GM12878 (cell line): Measurements from ENCODE around the gene EXOC3L4. TPM values are rescaled to one million over a fixed set of nuclear protein-coding genes. Genes with fewer than 3 reads are reported as not detected.
A peak's percentile ranks its signal among the peaks of the same experiment; 100 is the strongest.

Source experiments
- CBX3 ChIP-seq: fragments of 200-600 bp; sonication (generic); IDR thresholded peaks from 2 replicates; pipeline ENCODE4 v1.6.1; 2016; ENCODE audit warnings: low read depth, borderline replicate concordance
- CBX5 ChIP-seq: sonication (generic); IDR thresholded peaks from 2 replicates; pipeline ENCODE4 v1.6.1; 2016; ENCODE audit warnings: low read depth, moderate library complexity, mild to moderate bottlenecking, inconsistent platforms
- GABPA ChIP-seq: IDR thresholded peaks from 2 replicates; pipeline ENCODE4 v1.6.1; 2014; ENCODE audit warnings: antibody characterized with exemption, low read depth, mild to moderate bottlenecking, inconsistent platforms
- GATAD2B ChIP-seq: fragments of 450-650 bp; conservative IDR thresholded peaks from 2 replicates; pipeline ENCODE4 v1.6.1; 2017; ENCODE audit warnings: low read depth, mild to moderate bottlenecking, moderate library complexity
- KAT2A ChIP-seq: conservative IDR thresholded peaks from 2 replicates; pipeline ENCODE4 v1.6.1; 2011; ENCODE audit warnings: low read depth, low read length; ENCODE audit not compliant: control insufficient read depth
- NFYB ChIP-seq: IDR thresholded peaks from 2 replicates; pipeline ENCODE4 v1.6.1; 2011; ENCODE audit warnings: low read depth, mild to moderate bottlenecking, low read length, improper control_type of control experiment, moderate library complexity; ENCODE audit not compliant: insufficient read depth
- PAX8 ChIP-seq: fragments of 450-650 bp; IDR thresholded peaks from 2 replicates; pipeline ENCODE4 v1.6.1; 2017; ENCODE audit warnings: mild to moderate bottlenecking, moderate library complexity
- POLR2AphosphoS2 ChIP-seq: IDR thresholded peaks from 2 replicates; pipeline ENCODE4 v1.6.1; 2011; ENCODE audit warnings: low read depth, mild to moderate bottlenecking, low read length, improper control_type of control experiment, moderate library complexity
- POU2F2 ChIP-seq: IDR thresholded peaks from 3 replicates; pipeline ENCODE4 v1.6.1; 2011; ENCODE audit warnings: low read depth, mild to moderate bottlenecking, low read length, borderline replicate concordance
- RBBP5 ChIP-seq: fragments of 200-600 bp; sonication (generic); conservative IDR thresholded peaks from 2 replicates; pipeline ENCODE4 v1.6.1; 2016
- RELA ChIP-seq: fragments of 450-650 bp; IDR thresholded peaks from 2 replicates; pipeline ENCODE4 v1.8.0; 2014; ENCODE audit warnings: borderline replicate concordance; ENCODE audit not compliant: partially characterized antibody
- RFX5 ChIP-seq: IDR thresholded peaks from 2 replicates; pipeline ENCODE4 v1.6.1; 2011; ENCODE audit warnings: low read depth, low read length, improper control_type of control experiment
- TARDBP ChIP-seq: IDR thresholded peaks from 2 replicates; pipeline ENCODE4 v1.6.1; 2016; ENCODE audit warnings: borderline replicate concordance
- ZNF207 ChIP-seq: fragments of 450-650 bp; IDR thresholded peaks from 2 replicates; pipeline ENCODE4 v1.6.1; 2014; ENCODE audit warnings: antibody characterized with exemption, mild to moderate bottlenecking, borderline replicate concordance
- ZNF384 ChIP-seq: IDR thresholded peaks from 2 replicates; pipeline ENCODE4 v1.6.1; 2012; ENCODE audit warnings: low read depth, mild to moderate bottlenecking, low read length, improper control_type of control experiment, borderline replicate concordance
- ZNF622 ChIP-seq: fragments of 450-650 bp; IDR thresholded peaks from 2 replicates; pipeline ENCODE4 v1.6.1; 2017; ENCODE audit warnings: mild to moderate bottlenecking, inconsistent platforms
- ZZZ3 ChIP-seq: IDR thresholded peaks from 2 replicates; pipeline ENCODE4 v1.6.1; 2011; ENCODE audit warnings: low read depth; ENCODE audit not compliant: control insufficient read depth, insufficient read length
- polyA plus RNA-seq, 11 experiments: library from polyadenylated mRNA; depleted of rRNA in 4 of 11; unstranded in 6 of 11; stranded (reverse) in 5 of 11; fragments of >200 nt; fragmentation: Nextera tagmentation in 4 of 11; fragmentation: Illumina TruSeq in 1 of 11; extraction: Ambion mirVana in 4 of 11; extraction: Trizol in 1 of 11; gene quantifications; 1 replicate in 1 of 11; 2 replicates in 10 of 11; pipeline versions ENCODE4 v1.2.1 to v1.2.3, GENCODE V29; 2011 to 2016; ENCODE audit warnings: inconsistent platforms in 2 of 11, missing spikeins in 2 of 11, low read depth in 1 of 11
- total RNA-seq, 4 experiments: library from RNA; depleted of rRNA in 3 of 4; stranded (reverse); fragments of >200 nt in 3 of 4; fragmentation: Illumina TruSeq in 1 of 4; extraction: Trizol in 1 of 4; gene quantifications; 2 replicates each; pipeline versions ENCODE4 v1.2.1 to v1.2.3, GENCODE V29; 2013 to 2021
- TF ChIP-seq, protein P1 (sequence below): IDR thresholded peaks from 2 replicates; pipeline ENCODE4 v1.6.1; 2011; ENCODE audit warnings: borderline replicate concordance, low read depth, mild to moderate bottlenecking, moderate library complexity, low read length; ENCODE audit not compliant: insufficient read depth, poor library complexity, severe bottlenecking
- TF ChIP-seq, protein P2 (sequence below): fragments of 450-650 bp; IDR thresholded peaks from 2 replicates; pipeline ENCODE4 v1.6.1; 2016; ENCODE audit warnings: mild to moderate bottlenecking, moderate library complexity, borderline replicate concordance
- TF ChIP-seq, protein P3 (sequence below): IDR thresholded peaks from 2 replicates; pipeline ENCODE4 v1.6.1; 2012; ENCODE audit warnings: low read depth, low read length, improper control_type of control experiment
- TF ChIP-seq, protein P4 (sequence below), 3 experiments: IDR thresholded peaks in 2 of 3; conservative IDR thresholded peaks in 1 of 3; 2 replicates each; pipeline ENCODE4 v1.5.1; 2011; ENCODE audit warnings: low read depth in 3 of 3, low read length in 3 of 3, mild to moderate bottlenecking in 3 of 3, control low read depth in 2 of 3, moderate library complexity in 2 of 3, inconsistent platforms in 1 of 3, mixed read lengths in 1 of 3; ENCODE audit not compliant: control insufficient read depth in 2 of 3, insufficient read depth in 1 of 3; ENCODE audit errors: extremely low read depth in 1 of 3

The EXOC3L4 gene
- total and polyA plus RNA-seq, 10 of the 15 experiments (the other 5 are each of a cell fraction or from before 2014, with no cell fraction given) = not detected

DNA sequence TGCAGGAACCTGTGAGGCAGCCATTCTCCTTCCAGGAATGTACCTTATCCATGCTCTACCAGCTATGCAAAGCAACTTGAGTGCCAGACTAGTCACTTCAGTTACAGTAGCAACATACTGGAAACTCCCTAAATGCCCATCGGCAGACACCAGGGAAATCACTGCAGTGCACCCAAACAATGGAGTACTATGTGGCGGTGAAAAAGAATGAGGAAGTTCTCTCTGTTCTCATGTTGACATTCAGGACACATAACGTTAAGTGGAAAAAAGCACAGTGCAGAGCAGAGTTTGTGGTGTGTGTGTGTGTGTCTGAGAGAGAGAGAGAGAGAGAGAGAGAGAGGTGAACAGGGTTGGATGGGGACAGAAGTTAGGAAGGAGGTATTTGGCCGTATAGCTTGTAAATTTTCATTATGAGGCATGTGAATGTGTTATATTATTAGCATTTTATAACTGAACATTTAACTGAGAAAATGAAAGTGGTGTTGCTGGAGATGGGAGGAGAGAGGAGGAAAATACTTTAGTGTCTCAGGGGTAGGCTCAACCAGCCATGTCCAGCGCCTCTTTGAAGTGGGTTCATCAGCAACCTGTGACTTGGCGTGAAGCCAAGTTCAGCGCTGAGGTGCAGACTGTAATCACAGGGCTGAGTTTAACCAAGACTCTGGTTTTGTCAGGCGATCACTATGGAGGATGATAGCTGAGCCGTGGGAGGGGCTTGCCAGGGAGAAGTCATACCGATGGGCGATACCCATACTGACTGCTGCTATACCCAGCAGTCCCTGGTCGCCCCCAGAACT, 46.0 kb downstream of the EXOC3L4 start (continued):
- TF ChIP-seq GATAD2B = peak; percentile 64; the same call in 1 of the 2 replicates
- TF ChIP-seq GABPA = no peak
- TF ChIP-seq ZNF384 = no peak
- no peak for TF ChIP-seq CBX5
- TF ChIP-seq, protein P1, sequence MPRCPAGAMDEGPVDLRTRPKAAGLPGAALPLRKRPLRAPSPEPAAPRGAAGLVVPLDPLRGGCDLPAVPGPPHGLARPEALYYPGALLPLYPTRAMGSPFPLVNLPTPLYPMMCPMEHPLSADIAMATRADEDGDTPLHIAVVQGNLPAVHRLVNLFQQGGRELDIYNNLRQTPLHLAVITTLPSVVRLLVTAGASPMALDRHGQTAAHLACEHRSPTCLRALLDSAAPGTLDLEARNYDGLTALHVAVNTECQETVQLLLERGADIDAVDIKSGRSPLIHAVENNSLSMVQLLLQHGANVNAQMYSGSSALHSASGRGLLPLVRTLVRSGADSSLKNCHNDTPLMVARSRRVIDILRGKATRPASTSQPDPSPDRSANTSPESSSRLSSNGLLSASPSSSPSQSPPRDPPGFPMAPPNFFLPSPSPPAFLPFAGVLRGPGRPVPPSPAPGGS = no peak
- TF ChIP-seq ZZZ3 = no peak
- peak; percentile 72; the same call in 2 of the 3 replicates for TF ChIP-seq POU2F2
- no peak for TF ChIP-seq NFYB
- TF ChIP-seq, protein P2, sequence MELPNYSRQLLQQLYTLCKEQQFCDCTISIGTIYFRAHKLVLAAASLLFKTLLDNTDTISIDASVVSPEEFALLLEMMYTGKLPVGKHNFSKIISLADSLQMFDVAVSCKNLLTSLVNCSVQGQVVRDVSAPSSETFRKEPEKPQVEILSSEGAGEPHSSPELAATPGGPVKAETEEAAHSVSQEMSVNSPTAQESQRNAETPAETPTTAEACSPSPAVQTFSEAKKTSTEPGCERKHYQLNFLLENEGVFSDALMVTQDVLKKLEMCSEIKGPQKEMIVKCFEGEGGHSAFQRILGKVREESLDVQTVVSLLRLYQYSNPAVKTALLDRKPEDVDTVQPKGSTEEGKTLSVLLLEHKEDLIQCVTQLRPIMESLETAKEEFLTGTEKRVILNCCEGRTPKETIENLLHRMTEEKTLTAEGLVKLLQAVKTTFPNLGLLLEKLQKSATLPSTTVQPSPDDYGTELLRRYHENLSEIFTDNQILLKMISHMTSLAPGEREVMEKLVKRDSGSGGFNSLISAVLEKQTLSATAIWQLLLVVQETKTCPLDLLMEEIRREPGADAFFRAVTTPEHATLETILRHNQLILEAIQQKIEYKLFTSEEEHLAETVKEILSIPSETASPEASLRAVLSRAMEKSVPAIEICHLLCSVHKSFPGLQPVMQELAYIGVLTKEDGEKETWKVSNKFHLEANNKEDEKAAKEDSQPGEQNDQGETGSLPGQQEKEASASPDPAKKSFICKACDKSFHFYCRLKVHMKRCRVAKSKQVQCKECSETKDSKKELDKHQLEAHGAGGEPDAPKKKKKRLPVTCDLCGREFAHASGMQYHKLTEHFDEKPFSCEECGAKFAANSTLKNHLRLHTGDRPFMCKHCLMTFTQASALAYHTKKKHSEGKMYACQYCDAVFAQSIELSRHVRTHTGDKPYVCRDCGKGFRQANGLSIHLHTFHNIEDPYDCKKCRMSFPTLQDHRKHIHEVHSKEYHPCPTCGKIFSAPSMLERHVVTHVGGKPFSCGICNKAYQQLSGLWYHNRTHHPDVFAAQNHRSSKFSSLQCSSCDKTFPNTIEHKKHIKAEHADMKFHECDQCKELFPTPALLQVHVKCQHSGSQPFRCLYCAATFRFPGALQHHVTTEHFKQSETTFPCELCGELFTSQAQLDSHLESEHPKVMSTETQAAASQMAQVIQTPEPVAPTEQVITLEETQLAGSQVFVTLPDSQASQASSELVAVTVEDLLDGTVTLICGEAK = peak; percentile 19; the same call in 1 of the 2 replicates
- TF ChIP-seq, protein P3, sequence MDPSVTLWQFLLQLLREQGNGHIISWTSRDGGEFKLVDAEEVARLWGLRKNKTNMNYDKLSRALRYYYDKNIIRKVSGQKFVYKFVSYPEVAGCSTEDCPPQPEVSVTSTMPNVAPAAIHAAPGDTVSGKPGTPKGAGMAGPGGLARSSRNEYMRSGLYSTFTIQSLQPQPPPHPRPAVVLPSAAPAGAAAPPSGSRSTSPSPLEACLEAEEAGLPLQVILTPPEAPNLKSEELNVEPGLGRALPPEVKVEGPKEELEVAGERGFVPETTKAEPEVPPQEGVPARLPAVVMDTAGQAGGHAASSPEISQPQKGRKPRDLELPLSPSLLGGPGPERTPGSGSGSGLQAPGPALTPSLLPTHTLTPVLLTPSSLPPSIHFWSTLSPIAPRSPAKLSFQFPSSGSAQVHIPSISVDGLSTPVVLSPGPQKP = no peak
- no peak for TF ChIP-seq RBBP5
- no peak for TF ChIP-seq ZNF622
- no peak for TF ChIP-seq POLR2AphosphoS2
- TF ChIP-seq RELA = peak; percentile 92
- TF ChIP-seq CBX3 = no peak
- TF ChIP-seq RFX5 = no peak
- no peak for TF ChIP-seq TARDBP
- TF ChIP-seq, protein P4, sequence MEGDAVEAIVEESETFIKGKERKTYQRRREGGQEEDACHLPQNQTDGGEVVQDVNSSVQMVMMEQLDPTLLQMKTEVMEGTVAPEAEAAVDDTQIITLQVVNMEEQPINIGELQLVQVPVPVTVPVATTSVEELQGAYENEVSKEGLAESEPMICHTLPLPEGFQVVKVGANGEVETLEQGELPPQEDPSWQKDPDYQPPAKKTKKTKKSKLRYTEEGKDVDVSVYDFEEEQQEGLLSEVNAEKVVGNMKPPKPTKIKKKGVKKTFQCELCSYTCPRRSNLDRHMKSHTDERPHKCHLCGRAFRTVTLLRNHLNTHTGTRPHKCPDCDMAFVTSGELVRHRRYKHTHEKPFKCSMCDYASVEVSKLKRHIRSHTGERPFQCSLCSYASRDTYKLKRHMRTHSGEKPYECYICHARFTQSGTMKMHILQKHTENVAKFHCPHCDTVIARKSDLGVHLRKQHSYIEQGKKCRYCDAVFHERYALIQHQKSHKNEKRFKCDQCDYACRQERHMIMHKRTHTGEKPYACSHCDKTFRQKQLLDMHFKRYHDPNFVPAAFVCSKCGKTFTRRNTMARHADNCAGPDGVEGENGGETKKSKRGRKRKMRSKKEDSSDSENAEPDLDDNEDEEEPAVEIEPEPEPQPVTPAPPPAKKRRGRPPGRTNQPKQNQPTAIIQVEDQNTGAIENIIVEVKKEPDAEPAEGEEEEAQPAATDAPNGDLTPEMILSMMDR (IDR thresholded peaks at IDR 0.05 in 2 of 3, conservative IDR thresholded peaks at IDR 0.05 in 1 of 3; ENCODE audit: control insufficient read depth in 2 of 3, extremely low read depth in 1 of 3, insufficient read depth in 1 of 3, low read depth in 3 of 3, low read length in 3 of 3) = no peak
- no peak for TF ChIP-seq PAX8
- peak; percentile 40; the same call in 1 of the 2 replicates for TF ChIP-seq ZNF207
- no peak for TF ChIP-seq KAT2A
